Prostate gland (tissue), 2 donors: Measurements from ENCODE around the gene TANC1.

Source experiments
- CTCF ChIP-seq, 4 experiments: fragments of 200-600 bp in 2 of 4; fragments of 450-650 bp in 2 of 4; sonication (generic) in 2 of 4; IDR thresholded peaks; 1 replicate in 3 of 4; 2 replicates in 1 of 4; pipeline ENCODE4 v1.5.1; 2016 to 2019; ENCODE audit warnings: antibody characterized with exemption in 4 of 4, mild to moderate bottlenecking in 2 of 4, moderate library complexity in 2 of 4
- POLR2A ChIP-seq: fragments of 450-650 bp; IDR thresholded peaks from one replicate; pipeline ENCODE4 v1.6.1; 2016; ENCODE audit warnings: antibody characterized with exemption, mild to moderate bottlenecking
- POLR2AphosphoS5 ChIP-seq: sonication (generic); formaldehyde crosslinking; IDR thresholded peaks from one replicate; pipeline ENCODE4 v1.6.1; 2017; ENCODE audit warnings: antibody characterized with exemption

- TF ChIP-seq CTCF (IDR thresholded peaks at IDR 0.05) (no peak), POLR2A (no peak), POLR2AphosphoS5 (no peak)
Observed at GRCh38 chr2:158979772-158980171, 11.3 kb downstream of the TANC1 start.
